Measurements from ENCODE around the gene CATSPERE.
A peak's percentile ranks its signal among the peaks of the same experiment; 100 is the strongest.

Gene CATSPERE

DNA sequence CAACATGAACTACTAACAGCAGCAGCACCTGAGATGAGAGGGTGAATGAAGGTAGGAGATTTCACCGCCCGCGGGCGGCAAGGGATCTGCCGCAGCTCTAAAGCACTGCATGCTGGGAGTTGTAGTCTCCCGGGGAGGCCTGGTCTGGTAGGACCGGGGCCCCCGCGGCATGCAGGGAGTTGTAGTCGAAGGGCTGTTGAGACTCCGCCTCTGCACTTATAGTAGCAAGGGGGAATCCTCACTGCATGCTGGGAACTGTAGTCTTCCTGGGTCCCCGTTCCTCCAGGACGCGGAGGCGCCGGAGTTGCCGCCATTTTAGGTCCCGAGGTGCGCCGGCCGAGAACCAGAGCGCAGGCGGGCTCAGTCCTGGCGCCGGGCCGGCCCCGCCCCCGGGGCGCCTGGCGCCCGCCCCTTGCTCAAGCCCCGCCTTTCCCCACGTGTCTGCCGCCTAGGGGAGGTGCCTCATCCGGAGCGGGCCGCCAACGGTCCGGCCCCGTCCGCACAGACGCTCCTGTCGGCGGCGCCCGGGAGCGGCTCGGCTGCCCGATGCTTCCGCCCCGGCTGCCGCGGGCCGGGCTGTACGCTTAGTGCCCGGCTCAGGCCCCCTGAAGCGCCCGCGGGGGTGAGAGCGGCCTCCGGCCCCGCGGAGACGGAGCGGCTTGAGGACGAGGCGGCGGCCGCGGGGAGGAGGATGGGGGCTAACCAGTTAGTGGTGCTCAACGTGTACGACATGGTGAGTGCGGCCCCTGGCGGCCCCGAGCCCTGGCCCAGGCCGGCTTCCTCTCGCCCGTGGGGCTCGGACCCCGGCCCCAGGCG, 191.8 kb downstream of the CATSPERE start, which contains the start of gene DESI2:
Gene DESI2 (plus strand): TSS at position 504 of the 816 bp plus-strand sequence. CDS start 188 bp downstream, at position 692.
- ATAC-seq (ENCODE audit: insufficient read depth, low read depth) (peak; percentile 91), DNase-seq (peak; percentile 99)
- Histone ChIP-seq H3K9me3 (ENCODE audit: insufficient read depth, low read length, severe bottlenecking) (no peaks in the 10 kb centered on the region), H3K4me1 (ENCODE audit: insufficient read depth, low read length) (peaks cover 39% of the 10 kb centered on the region), H3K36me3 (ENCODE audit: insufficient read depth, low read length) (peaks cover 18% of the 10 kb centered on the region), H3K4me3 (ENCODE audit: low read depth in 1 of 2, low read length in 2 of 2) (peak within 1 kb of the TSS; percentile 70 to 93), H3K4me2 (ENCODE audit: insufficient read depth, low read length) (peak within 1 kb of the TSS; percentile 92), H4K20me1 (ENCODE audit: insufficient read depth, low read length) (peaks cover 6% of the 10 kb centered on the region; the same call in 1 of the 2 replicates), H2AFZ (ENCODE audit: low read depth, low read length) (peak within 1 kb of the TSS; percentile 94), H3K9ac (ENCODE audit: low read depth, low read length) (peak within 1 kb of the TSS; percentile 94), H3K27me3 (ENCODE audit: insufficient read depth, low read length, poor library complexity) (no peaks in the 10 kb centered on the region), H3K79me2 (ENCODE audit: insufficient read depth, low read length) (peaks cover 49% of the 10 kb centered on the region), H3K27ac (ENCODE audit: low read length) (peak within 1 kb of the TSS; percentile 88)
- TF ChIP-seq CTCF (IDR thresholded peaks at IDR 0.05; ENCODE audit: borderline replicate concordance, extremely low read depth, low read length, poor library complexity, severe bottlenecking) (peak; percentile 43), EZH2 (IDR thresholded peaks at IDR 0.05; ENCODE audit: borderline replicate concordance, low read depth, low read length, severe bottlenecking) (no peak)

DNA sequence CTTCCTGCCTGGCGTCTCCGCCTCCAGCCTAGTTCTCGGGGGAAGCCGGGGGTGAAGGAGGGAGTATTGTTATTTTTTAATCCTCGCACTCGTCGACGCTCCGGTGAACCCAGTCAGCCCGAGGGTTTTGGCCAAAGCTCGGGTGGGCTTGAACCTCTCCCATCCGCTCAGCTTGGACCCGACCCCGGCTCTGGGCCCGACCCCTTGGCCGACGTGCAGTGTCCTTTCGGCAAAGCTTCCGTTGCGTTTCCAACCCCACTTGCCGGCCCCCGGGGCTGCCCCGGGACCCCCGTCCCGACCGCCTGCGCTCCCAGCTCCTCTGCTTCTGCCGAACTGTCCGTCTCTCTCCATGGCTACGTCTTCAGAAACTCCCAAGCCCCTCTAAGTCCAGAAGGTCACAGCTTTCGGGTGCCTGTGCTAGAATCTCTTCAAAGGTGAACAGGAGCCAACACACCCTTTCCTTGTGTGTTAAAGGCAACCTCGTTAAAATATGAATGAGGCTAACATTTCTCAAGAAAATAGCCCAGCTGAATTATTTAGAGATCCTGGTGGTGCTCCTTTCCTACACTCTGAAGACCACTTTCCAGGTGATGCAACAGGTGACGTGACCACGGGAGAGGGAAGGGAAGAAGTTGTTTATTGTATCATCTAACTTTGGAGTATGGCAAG, 192.5 kb downstream of the CATSPERE start:
- peak overlapping the region; percentile 88 for H3K27ac ChIP-seq (ENCODE audit: low read length)
- DNase-seq (no peak), ATAC-seq (ENCODE audit: insufficient read depth, low read depth) (no peak)
- TF ChIP-seq CTCF (IDR thresholded peaks at IDR 0.05; ENCODE audit: borderline replicate concordance, extremely low read depth, low read length, poor library complexity, severe bottlenecking): no peak
- TF ChIP-seq EZH2 (IDR thresholded peaks at IDR 0.05; ENCODE audit: borderline replicate concordance, low read depth, low read length, severe bottlenecking): no peak
- peaks cover 56% of the 10 kb centered on the region for H3K79me2 ChIP-seq (ENCODE audit: insufficient read depth, low read length)
- H3K9ac ChIP-seq (ENCODE audit: low read depth, low read length): peak overlapping the region; percentile 94
- H3K9me3 ChIP-seq (ENCODE audit: insufficient read depth, low read length, severe bottlenecking): no peaks in the 10 kb centered on the region
- peaks cover 6% of the 10 kb centered on the region; the same call in 1 of the 2 replicates for H4K20me1 ChIP-seq (ENCODE audit: insufficient read depth, low read length)
- H3K36me3 ChIP-seq (ENCODE audit: insufficient read depth, low read length): peaks cover 25% of the 10 kb centered on the region
- peak overlapping the region; percentile 70 to 93 for H3K4me3 ChIP-seq (ENCODE audit: low read depth in 1 of 2, low read length in 2 of 2)
- no peaks in the 10 kb centered on the region for H3K27me3 ChIP-seq (ENCODE audit: insufficient read depth, low read length, poor library complexity)
- H3K4me2 ChIP-seq (ENCODE audit: insufficient read depth, low read length): peak overlapping the region; percentile 92
- peaks cover 39% of the 10 kb centered on the region for H3K4me1 ChIP-seq (ENCODE audit: insufficient read depth, low read length)
- H2AFZ ChIP-seq (ENCODE audit: low read depth, low read length): peak overlapping the region; percentile 81

DNA sequence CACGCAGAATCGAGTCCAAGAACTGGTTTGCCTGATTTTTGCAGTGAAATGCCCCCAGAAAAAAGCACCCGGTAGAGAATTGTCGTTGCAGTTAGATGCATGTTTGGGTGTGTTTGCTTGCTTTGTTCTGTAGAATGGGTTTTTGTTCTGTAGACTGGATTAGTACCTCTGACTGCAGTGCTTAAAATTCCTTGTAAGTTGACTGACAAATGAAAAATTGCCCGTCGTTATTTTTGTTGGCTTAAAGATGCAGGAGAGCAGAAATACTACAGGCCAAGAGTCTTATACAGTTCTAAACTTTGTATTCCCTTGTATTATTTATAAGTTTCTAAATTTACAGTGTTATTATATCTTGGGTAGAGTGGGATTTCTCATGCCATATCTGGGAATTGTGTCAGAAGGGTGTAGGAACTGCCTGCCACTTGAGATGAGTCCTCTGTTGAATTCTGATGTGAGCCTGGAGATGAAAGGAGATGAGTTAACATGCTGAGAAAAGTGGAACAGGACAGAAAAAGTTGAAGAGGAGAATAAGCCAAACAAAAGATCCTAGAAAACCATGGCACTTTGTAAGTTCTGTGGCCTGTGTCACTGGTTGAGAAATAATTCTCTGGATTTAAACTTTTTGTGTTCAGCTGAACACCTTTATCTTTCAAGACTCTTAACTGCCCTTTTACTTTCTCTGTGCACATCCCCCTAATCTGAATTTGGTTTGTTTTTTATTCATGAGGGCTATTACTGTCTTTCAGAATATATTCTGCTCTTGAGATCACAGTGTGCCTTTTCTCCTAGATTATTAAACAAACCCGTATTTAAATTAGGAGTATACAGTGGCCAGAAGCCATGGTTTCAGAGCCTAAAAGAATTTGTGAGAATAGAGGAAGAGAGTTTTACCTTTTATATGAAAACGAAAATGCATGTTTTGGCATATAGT, 193.3 kb downstream of the CATSPERE start:
- H3K27ac ChIP-seq (ENCODE audit: low read length): peak overlapping the region; percentile 88

More for the DNA sequence above, 193.3 kb downstream of the CATSPERE start:
- H3K27me3 ChIP-seq (ENCODE audit: insufficient read depth, low read length, poor library complexity): no peaks in the 10 kb centered on the region
- H3K36me3 ChIP-seq (ENCODE audit: insufficient read depth, low read length): peaks cover 31% of the 10 kb centered on the region
- H3K4me1 ChIP-seq (ENCODE audit: insufficient read depth, low read length): peaks cover 39% of the 10 kb centered on the region
- TF ChIP-seq CTCF (IDR thresholded peaks at IDR 0.05; ENCODE audit: borderline replicate concordance, extremely low read depth, low read length, poor library complexity, severe bottlenecking) (no peak), EZH2 (IDR thresholded peaks at IDR 0.05; ENCODE audit: borderline replicate concordance, low read depth, low read length, severe bottlenecking) (no peak)
- H3K4me3 ChIP-seq (ENCODE audit: low read depth in 1 of 2, low read length in 2 of 2): peak overlapping the region; percentile 70 to 93
- H2AFZ ChIP-seq (ENCODE audit: low read depth, low read length): peak overlapping the region; percentile 81
- no peak for DNase-seq
- peak overlapping the region; percentile 94 for H3K9ac ChIP-seq (ENCODE audit: low read depth, low read length)
- peaks cover 64% of the 10 kb centered on the region for H3K79me2 ChIP-seq (ENCODE audit: insufficient read depth, low read length)
- H4K20me1 ChIP-seq (ENCODE audit: insufficient read depth, low read length): peaks cover 10% of the 10 kb centered on the region; the same call in 1 of the 2 replicates
- H3K4me2 ChIP-seq (ENCODE audit: insufficient read depth, low read length): peak overlapping the region; percentile 92
- no peak for ATAC-seq (ENCODE audit: insufficient read depth, low read depth)
- H3K9me3 ChIP-seq (ENCODE audit: insufficient read depth, low read length, severe bottlenecking): no peaks in the 10 kb centered on the region

Data from DND-41 (cell line).